T-cell (primary cell): ENCODE data around the gene NCSTN. TPM values are rescaled to one million over a fixed set of nuclear protein-coding genes. Genes with fewer than 3 reads are reported as not detected.

Experiments
- ATAC-seq, 4 experiments: fragments of 200-7000 bp in 3 of 4; fragments of 150-1000 bp in 1 of 4; cut with Tn5 transposase; replicated peaks in 1 of 4; 1 replicate in 3 of 4; 2 replicates in 1 of 4; pipeline ENCODE4 v1.10.0; 2021; ENCODE audit warnings: moderate library complexity in 3 of 4, mild to moderate bottlenecking in 2 of 4, moderate number of reproducible peaks in 1 of 4
- CTCF ChIA-PET, 2 donors: fragments of 300-600 bp; sonication (Branson Sonifier 250); formaldehyde crosslinking; loops; one replicate each; lab custom pipeline; 2022; ENCODE audit warnings: antibody characterized with exemption in 2 of 2; lab: Charles Lee
- POLR2A ChIA-PET, 2 donors: fragments of 300-600 bp; sonication (Branson Sonifier 250); formaldehyde crosslinking; loops; one replicate each; lab custom pipeline; 2022; ENCODE audit warnings: antibody characterized with exemption in 2 of 2; lab: Charles Lee
- DNase-seq, 35 experiments: peaks; one replicate each; pipeline versions ENCODE4 v3.0.0 to v3.0.0-alpha.2; 2013 to 2023
- H3K27ac ChIP-seq: one replicate; pipeline ENCODE4 v1.5.1; 2013; ENCODE audit warnings: low read length
- H3K27me3 ChIP-seq, 2 experiments: replicated peaks in 1 of 2; 1 replicate in 1 of 2; 2 replicates in 1 of 2; pipeline versions ENCODE4 v1.6.1 to v1.7.0; 2013; ENCODE audit warnings: low read length in 1 of 2, mixed read lengths in 1 of 2; ENCODE audit not compliant: control insufficient read depth in 2 of 2, insufficient read depth in 2 of 2; ENCODE audit errors: extremely low read depth in 1 of 2
- H3K36me3 ChIP-seq, 2 donors: 1 replicate in 1 of 2; 2 replicates in 1 of 2; pipeline versions ENCODE4 v1.6.1 to v1.7.0; 2013; ENCODE audit warnings: low read length in 1 of 2; ENCODE audit not compliant: control insufficient read depth in 2 of 2, insufficient read depth in 1 of 2; ENCODE audit errors: extremely low read depth in 1 of 2
- H3K4me1 ChIP-seq, 2 experiments: 1 replicate in 1 of 2; 2 replicates in 1 of 2; pipeline versions ENCODE4 v1.6.1 to v1.7.0; 2013; ENCODE audit warnings: low read length in 2 of 2, mixed read lengths in 1 of 2; ENCODE audit not compliant: insufficient read depth in 2 of 2, control insufficient read depth in 1 of 2; ENCODE audit errors: extremely low read depth in 1 of 2
- H3K4me3 ChIP-seq, 2 donors: 1 replicate in 1 of 2; 2 replicates in 1 of 2; pipeline versions ENCODE4 v1.5.1 to v1.7.0; 2013; ENCODE audit warnings: mild to moderate bottlenecking in 2 of 2, low read length in 1 of 2, moderate library complexity in 1 of 2; ENCODE audit not compliant: control insufficient read depth in 1 of 2; ENCODE audit errors: extremely low read depth in 1 of 2
- H3K9me3 ChIP-seq: 2 replicates; pipeline ENCODE4 v1.7.0; 2013
- H3K27ac Mint-ChIP-seq, 2 donors: one replicate each; pipeline ENCODE4 v1.8.0; 2020 to 2021; ENCODE audit warnings: mild to moderate bottlenecking in 2 of 2, mixed read lengths in 2 of 2
- H3K27me3 Mint-ChIP-seq, 2 donors: one replicate each; pipeline ENCODE4 v1.8.0; 2021 to 2022; ENCODE audit warnings: mixed read lengths in 2 of 2
- H3K36me3 Mint-ChIP-seq: one replicate; pipeline ENCODE4 v1.8.0; 2021; ENCODE audit warnings: mixed read lengths
- H3K4me1 Mint-ChIP-seq, 3 donors: one replicate each; pipeline ENCODE4 v1.8.0; 2020 to 2022; ENCODE audit warnings: mixed read lengths in 3 of 3, mild to moderate bottlenecking in 1 of 3
- H3K4me3 Mint-ChIP-seq, 3 donors: one replicate each; pipeline ENCODE4 v1.8.0; 2020 to 2022; ENCODE audit warnings: mild to moderate bottlenecking in 3 of 3, mixed read lengths in 3 of 3, moderate library complexity in 3 of 3
- H3K9me3 Mint-ChIP-seq, 3 donors: one replicate each; pipeline ENCODE4 v1.8.0; 2020 to 2022; ENCODE audit warnings: mixed read lengths in 3 of 3
- WGBS: methylation state at CpG from one replicate; pipeline ENCODE4 v1.1.5; 2013; ENCODE audit warnings: missing lambda C conversion rate; ENCODE audit not compliant: insufficient coverage; 5-methylcytosine and 5-hydroxymethylcytosine counted together
- total RNA-seq, 35 experiments: library from RNA in 6 of 35; stranded (reverse) in 6 of 35; fragments of 120-200 nt in 1 of 35; gene quantifications; one replicate each; pipeline versions ENCODE4 v1.2.1 to v1.2.4 and lab custom pipeline; 2013 to 2026

Gene NCSTN
- 10 to 100 TPM; 62.2 to 78.9 (median 71.8) TPM for total RNA-seq
- 54.9 TPM for total RNA-seq (2013)
- 34.4 to 77.9 (median 49.8) reads per million in 29 experiments for total RNA-seq (lab: John Stamatoyannopoulos, UW)

DNA sequence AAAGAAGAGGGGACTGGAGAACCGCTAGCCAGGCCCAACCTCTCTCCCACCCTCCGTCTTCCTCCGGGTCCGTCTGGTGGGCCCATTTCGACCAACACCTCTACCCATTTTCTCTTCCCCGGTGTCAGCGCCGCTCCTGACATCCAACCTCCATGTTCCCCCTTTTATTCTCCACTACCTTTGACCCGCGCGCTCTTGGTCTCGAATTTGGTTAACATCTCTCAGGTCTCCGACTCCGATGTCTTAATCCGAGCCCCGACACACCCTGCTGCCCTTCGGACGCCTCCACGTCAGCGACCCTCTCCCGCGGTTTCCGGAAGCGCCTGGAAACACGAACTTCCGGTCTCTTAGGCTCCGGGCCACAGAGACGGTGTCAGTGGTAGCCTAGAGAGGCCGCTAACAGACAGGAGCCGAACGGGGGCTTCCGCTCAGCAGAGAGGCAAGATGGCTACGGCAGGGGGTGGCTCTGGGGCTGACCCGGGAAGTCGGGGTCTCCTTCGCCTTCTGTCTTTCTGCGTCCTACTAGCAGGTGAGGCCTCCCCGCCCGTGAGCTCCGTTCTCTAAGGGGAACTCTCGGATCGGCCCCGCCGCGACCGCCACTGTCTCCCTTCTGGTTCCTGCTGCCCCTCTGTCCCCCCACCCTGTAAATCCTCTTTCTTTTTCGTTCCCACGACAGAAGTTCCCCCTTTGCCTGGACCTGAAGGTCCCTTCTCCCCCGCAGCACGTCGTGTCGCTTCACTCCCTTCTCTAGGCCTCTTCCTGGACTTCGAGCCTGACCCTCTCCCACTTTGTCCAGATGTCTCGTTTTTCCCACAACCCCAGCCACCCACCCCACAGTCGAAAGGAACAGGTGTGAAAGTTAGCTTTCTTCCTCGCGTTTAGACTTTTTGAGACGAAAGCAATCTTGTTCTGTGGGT is at the start of gene NCSTN, which contains the start of gene COPA:
TSS of gene NCSTN (plus strand) at position 431 of the 917 bp plus-strand sequence. CDS start at position 445, 14 bp downstream.
TSS of gene COPA (minus strand) at position 298 of the 917 bp plus-strand sequence. CDS start at position 218, 80 bp downstream.
- CTCF ChIA-PET: interaction anchor here in 1 of 2 donors (0.6 to 0.7 kb wide), 2 partner anchors 335 to 647 kb away, joined by 3 to 4 read pairs; no protein-coding TSS in a partner anchor
- peaks cover 52 to 73% (median 57%) of the 10 kb centered on the region in 3 donors for H3K4me1 Mint-ChIP-seq
- Histone ChIP-seq H3K27ac (peak within 1 kb of the TSS; percentile 96), H3K27me3 (no peaks in the 10 kb centered on the region), H3K36me3 (peaks cover 8 to 46% of the 10 kb centered on the region in 2 donors), H3K4me3 (peak within 1 kb of the TSS; percentile 78 to 100), H3K9me3 (no peaks in the 10 kb centered on the region), H3K4me1 (peaks cover 10 to 23% of the 10 kb centered on the region in 2 experiments)
- peaks cover 38% of the 10 kb centered on the region for H3K36me3 Mint-ChIP-seq
- POLR2A ChIA-PET: interaction anchor here in 1 of 2 donors (0.7 to 0.8 kb wide), 3 partner anchors 10 to 265 kb away, joined by 3 to 8 read pairs (median 4); no protein-coding TSS in a partner anchor
- DNase-seq (peak; percentile 75 to 94 (median 89)), ATAC-seq (peak; percentile 99 to 100 (median 99))
- peak within 1 kb of the TSS; percentile 99 to 100 for H3K27ac Mint-ChIP-seq
- H3K4me3 Mint-ChIP-seq: peak within 1 kb of the TSS; percentile 97 to 100 (median 99)
- 0% methylated on average over 52 of the region's 58 CpGs for WGBS
- no peaks in the 10 kb centered on the region for H3K27me3 Mint-ChIP-seq
- H3K9me3 Mint-ChIP-seq: no peaks in the 10 kb centered on the region

DNA sequence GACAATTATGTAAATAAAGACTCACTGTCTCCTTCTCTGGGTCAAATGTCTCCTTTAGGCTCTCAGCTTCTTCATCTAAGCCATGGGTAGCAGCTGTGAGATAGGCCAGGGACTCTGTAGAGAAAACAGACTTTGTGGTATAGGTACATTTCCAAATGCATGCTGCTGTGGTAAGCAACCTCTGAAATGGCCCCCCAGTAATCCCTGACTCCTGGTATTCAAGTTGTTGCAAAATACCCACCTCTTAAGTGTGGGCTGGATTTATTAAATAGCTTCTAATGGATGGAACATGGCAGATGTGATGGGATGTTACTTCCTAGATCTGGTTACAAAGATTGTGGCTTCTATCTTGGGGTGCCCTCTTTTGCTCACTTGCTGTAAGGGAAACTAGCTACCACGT is 47.1 kb upstream of the NCSTN start:
- Histone ChIP-seq H3K36me3 (peaks cover 7 to 91% of the 10 kb centered on the region in 2 donors), H3K9me3 (no peaks in the 10 kb centered on the region), H3K27ac (no peak overlapping the region), H3K27me3 (no peaks in the 10 kb centered on the region), H3K4me3 (no peak overlapping the region), H3K4me1 (peaks cover 0 to 3% of the 10 kb centered on the region in 2 experiments)
- H3K9me3 Mint-ChIP-seq: no peaks in the 10 kb centered on the region
- DNase-seq (no peak), ATAC-seq (no peak)
- H3K4me3 Mint-ChIP-seq: no peak overlapping the region
- WGBS: 100% methylated on average over 1 of the region's 1 CpG
- POLR2A ChIA-PET: no interaction called here
- CTCF ChIA-PET: interaction anchor here in 1 of 2 donors (1.0 kb wide), 1 partner anchor 8 kb away, joined by 4 read pairs; no protein-coding TSS in a partner anchor
- H3K27ac Mint-ChIP-seq: no peak overlapping the region
- H3K36me3 Mint-ChIP-seq: peaks cover 83% of the 10 kb centered on the region
- H3K4me1 Mint-ChIP-seq: peaks cover 0 to 3% (median 2%) of the 10 kb centered on the region in 3 donors
- H3K27me3 Mint-ChIP-seq: no peaks in the 10 kb centered on the region

DNA sequence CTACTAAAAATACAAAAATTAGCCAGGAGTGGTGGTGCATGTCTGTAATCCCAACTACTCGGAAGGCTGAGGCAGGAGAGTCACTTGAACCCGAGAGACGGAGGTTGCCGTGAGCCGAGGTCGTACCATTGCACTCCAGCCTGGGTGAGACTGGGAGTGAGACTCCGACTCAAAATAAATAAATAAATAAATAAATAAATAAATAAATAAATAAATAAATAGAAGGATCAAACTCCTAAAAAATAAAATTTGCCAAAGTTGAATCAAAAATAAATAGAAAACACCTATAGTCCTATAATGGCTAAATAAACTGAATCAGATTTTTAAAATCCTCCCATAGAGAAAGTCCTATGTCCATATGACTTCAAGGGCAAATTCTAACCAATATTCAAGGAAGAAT is 43.0 kb upstream of the NCSTN start:
- DNase-seq: no peak

DNA sequence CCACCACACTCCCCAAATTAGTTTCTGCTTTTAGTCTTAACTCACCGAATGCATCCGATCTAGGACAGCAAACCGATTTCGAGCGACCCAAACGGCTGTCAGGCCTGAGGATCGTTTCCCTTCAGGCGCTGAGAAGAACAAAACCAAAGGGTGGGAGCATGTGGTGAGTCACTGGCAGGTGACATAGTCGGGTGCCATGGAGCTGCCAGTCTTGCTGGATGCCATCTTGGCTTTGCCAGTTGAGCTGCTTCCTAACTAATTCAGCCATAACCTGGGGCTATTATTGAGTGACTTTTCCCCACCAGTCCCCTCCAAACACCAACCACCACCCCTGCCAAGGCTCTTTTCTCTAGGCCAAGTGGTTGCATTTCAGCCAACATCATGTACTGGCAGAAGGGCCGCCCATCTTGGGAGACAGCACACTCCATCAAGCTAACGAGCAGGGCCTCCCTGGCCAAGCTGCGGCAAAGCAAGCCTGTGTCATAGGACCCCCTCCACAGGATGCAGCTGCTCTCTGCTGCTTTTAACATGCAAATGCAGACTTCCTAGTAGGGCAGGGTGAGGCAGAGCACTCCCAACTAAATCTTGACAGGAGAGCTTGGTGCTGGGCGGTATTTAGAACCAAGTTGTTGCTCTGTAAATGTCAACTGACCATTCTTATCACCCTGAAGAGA is 35.9 kb upstream of the NCSTN start:
- Mint-ChIP-seq H3K27ac (no peak overlapping the region), H3K4me3 (no peak overlapping the region), H3K4me1 (no peaks in the 10 kb centered on the region), H3K36me3 (peaks cover 64% of the 10 kb centered on the region), H3K9me3 (no peaks in the 10 kb centered on the region), H3K27me3 (no peaks in the 10 kb centered on the region)
- Histone ChIP-seq H3K27me3 (no peaks in the 10 kb centered on the region), H3K9me3 (no peaks in the 10 kb centered on the region), H3K36me3 (peaks cover 7 to 88% of the 10 kb centered on the region in 2 donors), H3K27ac (no peak overlapping the region), H3K4me1 (no peaks in the 10 kb centered on the region), H3K4me3 (no peak overlapping the region)
- no peak for ATAC-seq
- 98% methylated on average over 9 of the region's 13 CpGs for WGBS
- ChIA-PET POLR2A (no interaction called here), CTCF (interaction anchor here (0.6 to 1.5 kb wide), 2 partner anchors 15 to 16 kb away, joined by 3 read pairs; no protein-coding TSS in a partner anchor)
- no peak for DNase-seq

More for the DNA sequence above, 43.0 kb upstream of the NCSTN start:
- Mint-ChIP-seq H3K27me3 (no peaks in the 10 kb centered on the region), H3K4me3 (no peak overlapping the region), H3K4me1 (no peaks in the 10 kb centered on the region), H3K36me3 (peaks cover 54% of the 10 kb centered on the region), H3K27ac (no peak overlapping the region), H3K9me3 (no peaks in the 10 kb centered on the region)
- H3K4me1 ChIP-seq: no peaks in the 10 kb centered on the region
- no peaks in the 10 kb centered on the region for H3K27me3 ChIP-seq
- no peak for ATAC-seq
- H3K36me3 ChIP-seq: peaks cover 7 to 78% of the 10 kb centered on the region in 2 donors
- ChIA-PET CTCF (interaction anchor here in 1 of 2 donors (1.1 kb wide), 1 partner anchor 8 kb away, joined by 3 read pairs; no protein-coding TSS in a partner anchor), POLR2A (no interaction called here)
- no CpG with 5 or more reads among the region's 7 CpGs for WGBS
- no peaks in the 10 kb centered on the region for H3K9me3 ChIP-seq
- no peak overlapping the region for H3K4me3 ChIP-seq
- H3K27ac ChIP-seq: no peak overlapping the region

DNA sequence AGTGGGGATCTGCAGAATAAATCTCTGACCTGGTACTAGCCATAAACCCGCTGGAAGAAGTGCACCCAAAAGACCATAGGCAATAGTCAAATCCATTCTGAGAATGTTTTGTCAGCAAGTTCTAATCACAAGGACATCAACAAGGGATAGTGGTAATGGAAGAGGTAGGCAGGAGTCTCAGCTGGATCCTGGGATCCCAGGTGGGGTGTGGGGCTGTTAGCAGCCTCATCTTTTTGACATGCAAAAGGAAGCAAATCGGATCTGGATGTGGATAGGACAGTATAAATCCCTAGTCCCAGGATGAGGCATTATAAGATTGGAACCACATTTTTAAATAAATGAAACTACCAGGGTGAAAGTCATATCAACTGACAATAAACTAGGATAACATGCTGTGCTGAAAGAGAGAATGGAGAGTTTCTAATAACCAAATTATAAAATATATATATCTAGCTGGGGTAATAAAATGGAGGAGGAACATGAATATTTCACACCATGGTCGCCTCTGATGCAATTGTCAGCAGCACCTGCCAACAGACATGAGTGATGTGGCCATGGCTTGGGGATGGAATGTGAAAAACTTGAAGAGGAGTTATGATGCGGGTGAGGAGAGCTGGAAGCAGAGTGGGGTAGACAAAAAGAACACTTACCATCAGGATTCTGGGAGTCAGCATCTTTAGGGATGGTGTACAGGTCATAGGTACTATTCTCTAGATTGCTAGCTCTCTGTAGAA is 34.6 kb upstream of the NCSTN start:
- ChIA-PET POLR2A (interaction anchor here in 1 of 2 donors (0.6 kb wide), 1 partner anchor 399 kb away, joined by 4 read pairs; no protein-coding TSS in a partner anchor), CTCF (interaction anchor here (0.6 kb wide), 4 partner anchors 9 to 332 kb away, joined by 3 to 8 read pairs (median 3); no protein-coding TSS in a partner anchor)
- no peak overlapping the region for H3K4me3 Mint-ChIP-seq
- H3K27ac ChIP-seq: no peak overlapping the region
- H3K27ac Mint-ChIP-seq: peak overlapping the region in 1 of 2 donors; percentile 1
- no peaks in the 10 kb centered on the region for H3K9me3 ChIP-seq
- WGBS: 100% methylated on average over 2 of the region's 4 CpGs
- H3K4me3 ChIP-seq: no peak overlapping the region
- DNase-seq: no peak
- H3K36me3 ChIP-seq: peaks cover 7 to 90% of the 10 kb centered on the region in 2 donors
- H3K36me3 Mint-ChIP-seq: peaks cover 70% of the 10 kb centered on the region
- no peak for ATAC-seq
- H3K27me3 Mint-ChIP-seq: no peaks in the 10 kb centered on the region
- no peaks in the 10 kb centered on the region for H3K27me3 ChIP-seq
- no peaks in the 10 kb centered on the region for H3K4me1 Mint-ChIP-seq
- H3K9me3 Mint-ChIP-seq: no peaks in the 10 kb centered on the region
- no peaks in the 10 kb centered on the region for H3K4me1 ChIP-seq
